Epithelial cell of proximal tubule (primary cell): ENCODE data around the gene PPM1L. TPM values are rescaled to one million over a fixed set of nuclear protein-coding genes. Genes with fewer than 3 reads are reported as not detected.

Experiments
- DNase-seq: peaks from one replicate; pipeline ENCODE4 v3.0.0-alpha.2; 2011; ENCODE audit warnings: low read depth
- H3K4me3 ChIP-seq: 2 replicates; pipeline ENCODE4 v1.5.1; 2011; ENCODE audit warnings: low read depth, mild to moderate bottlenecking, low read length
- total RNA-seq: library from RNA; depleted of rRNA; stranded (reverse); fragments of >200 nt; gene quantifications from 2 replicates; pipeline ENCODE4 v1.2.3, GENCODE V29; 2015
- TF ChIP-seq, protein P1 (sequence below): conservative IDR thresholded peaks from 2 replicates; pipeline ENCODE4 v1.5.1; 2012; ENCODE audit warnings: low read depth, mild to moderate bottlenecking, low read length

The PPM1L gene
- total RNA-seq, 1 donor from 2014 or later: 3.2 TPM

DNA sequence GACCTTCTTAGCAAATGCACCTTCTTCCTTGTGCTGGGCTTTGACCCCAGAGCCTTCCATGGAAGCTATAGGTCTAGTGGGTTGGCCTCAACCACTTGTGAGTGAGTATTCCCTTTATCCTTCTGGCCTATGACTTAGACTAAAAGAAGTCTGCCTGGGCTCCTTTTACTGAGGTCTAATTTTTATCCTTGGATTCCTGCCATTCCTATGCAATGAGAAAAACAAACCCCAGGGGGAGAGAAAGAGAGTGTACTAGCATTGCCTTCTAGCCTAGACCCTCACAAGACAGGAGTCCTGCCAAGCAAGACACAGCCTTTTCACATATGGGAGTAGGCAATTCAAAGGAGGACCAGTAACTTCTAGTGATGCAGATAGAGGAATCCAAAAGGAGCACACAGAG is 155.4 kb downstream of the PPM1L start:
- H3K4me3 ChIP-seq: no peak overlapping the region
- DNase-seq: no peak
- TF ChIP-seq, protein P1, sequence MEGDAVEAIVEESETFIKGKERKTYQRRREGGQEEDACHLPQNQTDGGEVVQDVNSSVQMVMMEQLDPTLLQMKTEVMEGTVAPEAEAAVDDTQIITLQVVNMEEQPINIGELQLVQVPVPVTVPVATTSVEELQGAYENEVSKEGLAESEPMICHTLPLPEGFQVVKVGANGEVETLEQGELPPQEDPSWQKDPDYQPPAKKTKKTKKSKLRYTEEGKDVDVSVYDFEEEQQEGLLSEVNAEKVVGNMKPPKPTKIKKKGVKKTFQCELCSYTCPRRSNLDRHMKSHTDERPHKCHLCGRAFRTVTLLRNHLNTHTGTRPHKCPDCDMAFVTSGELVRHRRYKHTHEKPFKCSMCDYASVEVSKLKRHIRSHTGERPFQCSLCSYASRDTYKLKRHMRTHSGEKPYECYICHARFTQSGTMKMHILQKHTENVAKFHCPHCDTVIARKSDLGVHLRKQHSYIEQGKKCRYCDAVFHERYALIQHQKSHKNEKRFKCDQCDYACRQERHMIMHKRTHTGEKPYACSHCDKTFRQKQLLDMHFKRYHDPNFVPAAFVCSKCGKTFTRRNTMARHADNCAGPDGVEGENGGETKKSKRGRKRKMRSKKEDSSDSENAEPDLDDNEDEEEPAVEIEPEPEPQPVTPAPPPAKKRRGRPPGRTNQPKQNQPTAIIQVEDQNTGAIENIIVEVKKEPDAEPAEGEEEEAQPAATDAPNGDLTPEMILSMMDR: no peak

DNA sequence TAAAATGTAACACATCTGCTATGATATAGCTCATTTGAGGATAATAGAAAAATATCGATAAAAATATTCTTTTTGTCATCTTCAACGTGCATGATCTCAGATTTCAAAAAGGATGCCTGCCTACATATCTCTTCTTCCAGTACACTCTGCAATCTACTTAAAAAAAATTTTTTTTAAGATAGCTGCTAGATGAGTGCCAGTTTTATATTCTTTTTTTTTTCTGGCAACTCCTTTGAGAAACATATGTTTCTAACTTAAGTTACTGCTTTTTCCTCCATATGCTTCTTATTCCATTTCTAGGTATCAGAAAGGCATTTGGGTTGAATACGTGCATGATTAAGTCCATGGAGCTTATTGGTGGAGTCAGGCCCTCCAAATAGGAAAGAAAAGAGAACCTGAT is 160.4 kb downstream of the PPM1L start:
- TF ChIP-seq, protein P1: no peak
- no peak for DNase-seq
- H3K4me3 ChIP-seq: no peak overlapping the region

DNA sequence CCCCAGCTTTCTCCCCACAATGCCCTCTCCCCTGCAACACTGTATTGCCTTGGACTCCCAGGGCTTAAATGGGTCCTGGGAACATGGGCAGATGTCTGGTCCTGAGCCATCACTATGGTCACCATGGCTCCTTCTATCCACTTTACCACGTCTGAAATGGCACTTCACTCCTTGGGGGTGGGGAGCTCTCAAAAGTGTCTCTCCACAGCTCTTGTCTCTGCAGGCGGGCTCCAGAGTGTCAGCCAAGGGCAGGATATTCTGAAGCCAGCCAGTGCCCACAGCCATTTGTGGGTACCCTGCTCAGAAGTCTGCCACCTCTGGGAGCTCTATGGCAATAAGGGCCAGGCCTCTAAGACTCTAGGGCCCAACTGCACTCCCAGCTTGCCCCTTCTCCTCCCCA is 163.9 kb downstream of the PPM1L start:
- TF ChIP-seq, protein P1: no peak
- no peak for DNase-seq
- no peak overlapping the region for H3K4me3 ChIP-seq

DNA sequence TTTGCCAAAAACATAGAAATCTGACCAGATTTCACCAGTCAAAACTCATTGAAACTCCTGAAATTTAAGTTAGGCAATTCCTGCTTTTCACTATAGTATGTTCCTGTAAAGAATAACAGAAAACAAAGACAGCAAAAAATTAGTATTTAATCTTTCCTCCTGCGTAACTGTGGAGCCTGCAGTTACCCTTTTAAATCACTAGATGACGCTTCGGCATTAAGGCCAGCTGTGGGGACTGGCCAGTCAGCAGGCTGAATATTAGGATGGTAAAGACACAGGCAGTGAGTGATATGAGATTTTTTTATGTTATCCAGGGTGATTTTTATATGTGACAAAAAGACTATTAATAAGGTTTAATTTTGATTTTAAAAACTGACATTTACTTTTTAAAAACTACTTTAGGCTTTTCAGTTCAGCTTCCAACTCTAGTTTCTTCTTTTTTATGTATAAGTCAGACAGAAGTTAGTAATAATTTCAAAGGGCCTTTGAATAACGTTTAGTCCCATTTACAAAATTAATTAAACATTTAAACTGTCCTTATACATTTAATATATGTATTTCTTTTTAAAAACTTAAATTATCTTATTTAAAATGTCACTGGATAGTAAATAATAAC is 165.1 kb downstream of the PPM1L start:
- TF ChIP-seq, protein P1: peak; percentile 92
- no peak for DNase-seq

DNA sequence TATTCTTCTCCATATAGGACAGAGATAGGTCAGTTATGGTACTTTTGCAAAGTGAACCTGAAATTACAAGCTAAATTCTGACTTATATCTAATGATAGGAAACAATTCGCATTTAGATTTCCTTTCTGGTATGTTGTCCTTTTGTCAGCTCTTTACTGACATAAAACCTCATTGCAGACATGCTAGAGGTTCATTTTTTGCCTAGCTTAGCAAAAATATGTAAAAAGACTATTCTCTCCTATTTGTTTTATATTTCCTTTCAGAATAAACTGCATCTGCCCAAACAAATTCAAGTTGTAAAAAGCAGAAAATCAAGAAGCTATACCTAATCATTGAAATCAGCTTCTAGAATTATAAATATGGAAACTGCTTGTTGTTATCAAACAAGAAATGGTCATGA is 168.7 kb downstream of the PPM1L start:
- TF ChIP-seq, protein P1: no peak
- no peak overlapping the region for H3K4me3 ChIP-seq
- DNase-seq: no peak

More for the DNA sequence above, 165.1 kb downstream of the PPM1L start:
- H3K4me3 ChIP-seq: no peak overlapping the region

DNA sequence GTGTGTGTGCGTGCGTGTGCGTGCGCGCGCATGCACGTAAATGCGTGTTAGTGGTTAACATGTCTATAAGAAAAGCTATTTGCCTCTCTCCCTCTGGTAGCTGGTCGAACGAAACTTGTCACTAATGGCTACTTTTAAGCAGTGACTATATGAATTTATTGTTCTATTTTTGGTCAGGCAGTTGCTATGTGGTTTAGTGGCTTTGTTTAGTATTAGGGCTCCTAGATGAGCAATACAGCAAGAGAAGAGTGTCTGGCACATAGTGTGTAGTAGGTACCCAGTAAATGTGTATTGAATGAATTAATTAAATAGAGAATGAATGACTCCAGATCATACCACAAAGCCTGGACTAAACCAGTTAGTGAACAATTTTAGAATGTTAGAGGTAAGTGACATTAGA is 171.6 kb downstream of the PPM1L start:
- TF ChIP-seq, protein P1: no peak
- DNase-seq: no peak
- no peak overlapping the region for H3K4me3 ChIP-seq

DNA sequence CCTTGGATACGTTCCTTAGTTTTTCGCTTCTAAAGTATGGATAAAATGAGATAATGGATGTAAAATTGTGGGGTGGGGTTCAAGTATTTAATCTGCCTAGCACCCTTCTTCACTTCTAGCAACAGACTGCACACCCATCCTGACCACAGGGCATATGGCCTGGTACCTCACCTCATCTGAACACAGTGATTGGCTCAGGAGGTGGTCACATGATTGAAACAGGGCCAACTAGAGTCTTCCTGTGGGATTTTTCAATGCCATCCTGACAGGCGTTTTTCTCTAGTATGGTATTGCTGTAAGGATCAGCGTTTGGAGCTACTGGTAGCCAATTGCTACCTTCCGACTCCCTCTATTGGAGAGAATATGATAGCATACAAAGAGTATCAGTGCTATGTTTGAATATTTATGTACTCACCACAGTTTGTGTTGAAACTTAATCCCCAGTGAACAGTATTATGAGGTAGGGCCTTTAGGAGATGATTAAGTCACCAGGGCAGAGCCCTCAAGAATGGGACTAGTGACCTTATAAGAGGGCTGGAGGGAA is 172.2 kb downstream of the PPM1L start:
- TF ChIP-seq, protein P1: peak; percentile 25
- no peak for DNase-seq
- no peak overlapping the region for H3K4me3 ChIP-seq
